Large intestine (tissue), 3 donors: ENCODE results near the gene RAB42. TPM values are rescaled to one million over a fixed set of nuclear protein-coding genes. Genes with fewer than 3 reads are reported as not detected.
"Not testable (repeated sequence)": the region's sequence is repeated elsewhere in the genome, so short reads cannot be mapped to it uniquely, and the experiment has no call there.

Source experiments
- DNase-seq, 2 donors: peaks; one replicate each; pipeline versions ENCODE4 v3.0.0 to v3.0.0-alpha.2; 2013
- H3K27ac ChIP-seq: one replicate; pipeline ENCODE4 v1.5.1; 2013; ENCODE audit warnings: low read length
- H3K27me3 ChIP-seq: 2 replicates; pipeline ENCODE4 v1.6.1; 2013; ENCODE audit warnings: low read length; ENCODE audit not compliant: control insufficient read depth, insufficient read depth
- H3K36me3 ChIP-seq: 2 replicates; pipeline ENCODE4 v1.6.1; 2013; ENCODE audit warnings: low read length; ENCODE audit not compliant: control insufficient read depth, insufficient read depth
- H3K4me1 ChIP-seq: one replicate; pipeline ENCODE4 v1.6.1; 2013; ENCODE audit warnings: low read length; ENCODE audit not compliant: control insufficient read depth, insufficient read depth
- H3K4me3 ChIP-seq: one replicate; pipeline ENCODE4 v1.5.1; 2013; ENCODE audit warnings: low read length
- H3K9me3 ChIP-seq: one replicate; pipeline ENCODE4 v1.6.1; 2013; ENCODE audit warnings: mild to moderate bottlenecking, low read depth, low read length, moderate library complexity; ENCODE audit not compliant: control insufficient read depth
- WGBS: methylation state at CpG from one replicate; pipeline ENCODE4 v1.1.5; 2013; ENCODE audit warnings: low lambda C conversion rate; ENCODE audit not compliant: insufficient coverage; 5-methylcytosine and 5-hydroxymethylcytosine counted together
- polyA plus RNA-seq: library from polyadenylated mRNA; unstranded; fragments of 120-200 nt; gene quantifications from one replicate; pipeline ENCODE4 v1.2.1, GENCODE V29; 2013

Gene RAB42
- polyA plus RNA-seq, 1 donor, result 37.1 TPM

GRCh38 chr1:28566931-28567330, 25.1 kb upstream of the RAB42 start:
- Histone ChIP-seq H3K27ac (no peak overlapping the region), H3K9me3 (no peaks in the 10 kb centered on the region), H3K4me3 (no peak overlapping the region), H3K36me3 (peaks cover 65% of the 10 kb centered on the region), H3K27me3 (no peaks in the 10 kb centered on the region), H3K4me1 (no peaks in the 10 kb centered on the region)
- no CpG with 5 or more reads among the region's 2 CpGs for WGBS
- DNase-seq, result no peak

DNA sequence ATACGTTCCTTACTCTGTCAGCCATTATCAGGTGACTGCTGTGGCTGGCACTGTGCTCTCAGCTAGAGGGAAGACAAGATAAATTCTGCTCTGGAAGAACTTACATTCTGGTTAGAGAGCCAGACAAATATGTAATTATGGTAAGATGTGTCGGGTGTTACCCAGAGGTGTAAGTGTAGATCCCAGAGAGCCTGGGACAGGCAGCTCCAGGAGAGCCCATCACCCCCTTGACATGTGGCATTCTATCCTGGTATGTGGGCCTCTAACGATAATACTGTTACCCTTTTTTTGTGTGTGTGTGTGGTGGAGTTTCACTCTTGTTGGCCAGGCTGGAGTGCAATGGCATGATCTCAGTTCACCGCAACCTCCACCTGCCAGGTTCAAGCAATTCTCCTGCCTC, 20.2 kb upstream of the RAB42 start:
- Histone ChIP-seq H3K9me3 (no peaks in the 10 kb centered on the region), H3K4me1 (no peaks in the 10 kb centered on the region), H3K27me3 (no peaks in the 10 kb centered on the region), H3K36me3 (peaks cover 47% of the 10 kb centered on the region), H3K27ac (no peak overlapping the region), H3K4me3 (no peak overlapping the region)
- WGBS, result 100% methylated on average over 1 of the region's 4 CpGs
- DNase-seq, result no peak

GRCh38 chr1:28572891-28573290, 19.2 kb upstream of the RAB42 start:
- not testable (repeated sequence) for H3K27me3 ChIP-seq, H3K4me1 ChIP-seq, H3K27ac ChIP-seq, DNase-seq, H3K4me3 ChIP-seq, H3K9me3 ChIP-seq
- peaks cover 47% of the 10 kb centered on the region for H3K36me3 ChIP-seq
- 90% methylated on average over 2 of the region's 12 CpGs for WGBS

DNA sequence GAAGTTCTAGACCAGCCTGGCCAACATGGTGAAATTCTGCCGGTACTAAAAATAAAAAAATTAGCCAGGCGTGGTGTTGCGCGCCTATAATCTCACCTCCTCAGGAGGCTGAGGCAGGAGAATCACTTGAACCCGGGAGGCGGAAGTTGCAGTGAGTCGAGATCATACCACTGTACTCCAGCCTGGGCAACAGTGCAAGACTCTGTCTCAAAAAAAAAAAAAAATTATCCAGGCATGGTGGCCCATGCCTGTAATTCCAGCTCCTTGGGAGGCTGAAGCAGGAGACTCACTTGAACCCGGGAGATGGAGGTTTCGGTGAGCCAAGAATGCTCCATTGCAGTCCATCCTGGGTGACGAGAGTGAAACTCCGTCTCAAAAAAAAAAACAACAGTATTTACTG, 18.5 kb upstream of the RAB42 start:
- H3K4me3 ChIP-seq, result no peak overlapping the region
- 90% methylated on average over 2 of the region's 11 CpGs for WGBS
- H3K9me3 ChIP-seq, result no peaks in the 10 kb centered on the region
- no peak overlapping the region for H3K27ac ChIP-seq
- no peak for DNase-seq
- peaks cover 47% of the 10 kb centered on the region for H3K36me3 ChIP-seq
- no peaks in the 10 kb centered on the region for H3K4me1 ChIP-seq
- no peaks in the 10 kb centered on the region for H3K27me3 ChIP-seq

DNA sequence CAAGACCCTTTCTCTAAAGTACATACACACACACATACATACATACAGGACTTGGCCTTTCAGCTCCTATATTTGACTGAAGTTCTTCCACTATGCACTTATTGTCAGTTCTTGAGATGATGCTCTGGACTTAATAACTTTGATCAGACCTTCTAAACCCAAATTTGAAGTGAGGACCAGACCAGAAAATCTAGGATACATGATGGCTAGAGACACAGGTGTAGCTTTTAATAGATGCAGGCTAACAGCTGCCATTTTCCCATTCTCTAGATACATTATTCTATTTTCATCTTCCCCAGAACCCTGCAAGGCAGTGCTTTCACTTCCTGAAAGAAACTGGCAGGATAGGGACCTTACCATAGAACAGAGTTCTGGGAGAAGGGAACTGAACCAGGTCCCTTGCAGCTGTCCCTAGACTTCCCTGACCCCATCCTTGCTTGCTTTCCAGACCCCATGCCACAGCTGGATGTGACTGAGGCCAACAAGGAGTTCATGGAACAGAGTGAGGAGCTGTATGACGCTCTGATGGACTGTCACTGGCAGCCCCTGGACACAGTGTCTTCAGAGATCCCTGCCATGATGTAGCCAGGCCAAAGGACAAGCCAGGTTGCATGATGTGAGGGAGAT, 14.9 kb upstream of the RAB42 start:
- H3K27ac ChIP-seq, result no peak overlapping the region
- no peaks in the 10 kb centered on the region for H3K27me3 ChIP-seq
- WGBS, result no CpG with 5 or more reads among the region's 1 CpG
- DNase-seq, result no peak
- peaks cover 37% of the 10 kb centered on the region for H3K36me3 ChIP-seq
- no peak overlapping the region for H3K4me3 ChIP-seq
- H3K9me3 ChIP-seq, result no peaks in the 10 kb centered on the region
- peaks cover 4% of the 10 kb centered on the region for H3K4me1 ChIP-seq

DNA sequence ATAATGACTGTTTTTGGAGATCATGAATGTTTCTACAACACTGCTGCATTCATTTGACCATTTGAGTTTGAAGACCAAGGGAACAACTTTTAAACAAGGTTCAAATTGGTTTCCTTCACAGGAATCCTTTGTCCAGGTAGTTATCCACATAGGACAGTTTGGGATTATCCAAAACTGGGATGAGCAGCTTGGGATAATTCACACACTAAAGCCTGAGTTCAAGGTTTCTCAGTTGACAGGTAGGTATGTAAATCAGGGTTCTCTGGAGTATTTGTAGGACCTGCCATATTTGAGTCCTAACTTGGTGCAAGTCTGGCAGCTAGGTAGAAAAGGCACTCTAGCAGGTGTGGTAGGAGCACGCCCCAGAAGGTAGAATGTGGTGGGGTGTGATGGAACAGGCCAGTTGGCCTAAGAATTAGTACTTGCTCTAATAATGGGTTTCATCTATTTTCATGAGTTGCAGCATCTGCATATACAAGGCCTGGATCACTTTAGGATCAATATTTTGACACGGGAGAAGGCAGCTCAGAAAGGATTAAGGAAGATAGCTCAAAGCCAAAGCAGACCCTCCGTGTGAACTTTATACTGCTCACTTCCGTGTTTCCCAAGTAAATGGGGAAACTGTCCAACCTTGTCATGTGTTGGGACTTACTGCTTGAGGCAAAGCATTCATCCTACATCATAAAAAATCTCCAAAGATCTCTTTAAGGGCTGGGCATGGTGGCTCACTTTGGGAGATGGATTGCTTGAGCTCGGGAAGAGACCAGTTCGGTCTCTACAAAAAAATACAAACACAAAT, 14.1 kb upstream of the RAB42 start:
- 94% methylated on average over 2 of the region's 6 CpGs for WGBS
- peaks cover 4% of the 10 kb centered on the region for H3K4me1 ChIP-seq
- no peak overlapping the region for H3K27ac ChIP-seq
- H3K9me3 ChIP-seq, result no peaks in the 10 kb centered on the region
- H3K27me3 ChIP-seq, result no peaks in the 10 kb centered on the region
- H3K36me3 ChIP-seq, result peaks cover 37% of the 10 kb centered on the region
- no peak for DNase-seq
- no peak overlapping the region for H3K4me3 ChIP-seq

- Histone ChIP-seq H3K27ac (no peak overlapping the region), H3K36me3 (peaks cover 31% of the 10 kb centered on the region), H3K4me3 (no peak overlapping the region), H3K27me3 (no peaks in the 10 kb centered on the region), H3K9me3 (no peaks in the 10 kb centered on the region), H3K4me1 (peaks cover 6% of the 10 kb centered on the region)
- no CpG with 5 or more reads among the region's 6 CpGs for WGBS
- DNase-seq, result no peak
These were observed 13.3 kb upstream of the RAB42 start for GRCh38 chr1:28578696-28579218.

DNA sequence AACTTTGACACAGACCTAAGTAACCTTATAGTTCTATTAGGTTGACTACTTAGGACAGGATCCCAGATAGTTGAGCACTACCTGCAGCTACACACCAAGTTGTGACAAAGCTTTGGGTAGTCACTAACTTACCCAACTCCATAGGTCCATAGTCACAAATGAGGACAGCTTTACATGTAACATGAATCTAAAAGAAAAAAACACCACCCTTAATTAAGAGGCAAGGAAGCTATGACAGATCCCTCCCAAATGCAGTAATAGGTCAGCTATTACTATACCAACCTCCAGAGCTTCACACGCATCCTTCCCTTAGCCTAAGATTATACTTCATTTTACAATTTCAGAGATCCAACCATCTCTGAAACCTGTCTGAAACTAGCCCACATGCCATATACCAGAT, 12.7 kb upstream of the RAB42 start:
- peaks cover 29% of the 10 kb centered on the region for H3K36me3 ChIP-seq
- H3K27ac ChIP-seq, result no peak overlapping the region
- peaks cover 6% of the 10 kb centered on the region for H3K4me1 ChIP-seq
- no peaks in the 10 kb centered on the region for H3K27me3 ChIP-seq
- H3K9me3 ChIP-seq, result no peaks in the 10 kb centered on the region
- DNase-seq, result no peak
- WGBS, result no CpG with 5 or more reads among the region's 1 CpG
- H3K4me3 ChIP-seq, result peak overlapping the region; percentile 93

DNA sequence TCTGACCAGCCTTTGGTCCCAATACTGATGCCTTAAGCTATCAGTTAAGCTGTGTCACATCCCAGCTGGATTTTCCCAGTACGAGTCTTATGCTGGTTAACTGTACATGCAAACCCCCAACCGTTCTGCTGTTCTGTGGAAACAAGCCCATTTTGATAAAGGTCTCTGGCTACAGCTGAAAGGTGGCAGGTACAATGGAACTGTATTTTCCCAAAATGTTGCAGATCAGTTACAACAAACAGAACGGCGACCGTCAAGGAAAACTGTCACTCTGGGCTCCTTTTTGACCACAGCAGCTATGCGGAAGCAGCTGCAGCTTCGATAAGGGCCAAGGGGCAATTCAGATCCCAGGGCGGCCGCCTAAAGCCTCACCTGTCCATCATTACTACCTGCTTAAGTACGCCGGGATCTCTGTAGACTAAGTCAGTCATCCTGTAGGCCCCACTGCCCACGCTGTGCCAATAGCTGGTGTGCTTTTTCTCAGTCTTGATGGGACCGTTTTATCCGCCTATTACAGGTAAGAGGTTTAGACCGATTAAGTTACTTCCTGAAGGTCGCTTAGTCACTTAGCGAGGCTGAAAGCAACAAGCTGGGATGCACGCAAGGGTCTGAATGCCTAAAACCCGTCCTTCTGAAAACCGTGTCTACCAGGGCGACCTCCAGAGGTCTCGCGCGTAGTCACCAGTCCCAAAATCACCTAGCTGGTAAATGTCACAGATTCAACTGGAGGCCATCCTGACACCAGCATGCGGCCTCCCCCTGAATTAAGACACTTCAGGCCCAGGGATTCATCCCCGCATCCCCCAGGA, 11.1 kb upstream of the RAB42 start:
- Histone ChIP-seq H3K36me3 (peaks cover 29% of the 10 kb centered on the region), H3K9me3 (no peaks in the 10 kb centered on the region), H3K27me3 (no peaks in the 10 kb centered on the region), H3K4me1 (peaks cover 6% of the 10 kb centered on the region), H3K4me3 (peak overlapping the region; percentile 93), H3K27ac (peak overlapping the region; percentile 94)
- WGBS, result no CpG with 5 or more reads among the region's 26 CpGs
- DNase-seq, result peak; percentile 26 to 61

GRCh38 chr1:28581531-28582247, 10.4 kb upstream of the RAB42 start:
- H3K4me3 ChIP-seq, result peak overlapping the region; percentile 93
- peak overlapping the region; percentile 94 for H3K27ac ChIP-seq
- H3K4me1 ChIP-seq, result peaks cover 6% of the 10 kb centered on the region
- no peaks in the 10 kb centered on the region for H3K27me3 ChIP-seq
- WGBS, result no CpG with 5 or more reads among the region's 75 CpGs
- H3K9me3 ChIP-seq, result no peaks in the 10 kb centered on the region
- H3K36me3 ChIP-seq, result peaks cover 29% of the 10 kb centered on the region
- DNase-seq, result peak; percentile 96 to 98
